HepG2 (cell line): ENCODE measurements around the gene VPS18. TPM values are rescaled to one million over a fixed set of nuclear protein-coding genes. Genes with fewer than 3 reads are reported as not detected.

Source experiments
- AKNA ChIP-seq: sonication (generic); formaldehyde crosslinking; IDR thresholded peaks from 2 replicates; pipeline ENCODE4 v1.4.0; 2020; ENCODE audit warnings: missing genetic modification reagents, borderline replicate concordance
- CBFB ChIP-seq: sonication (generic); formaldehyde crosslinking; IDR thresholded peaks from 2 replicates; pipeline ENCODE4 v1.4.0; 2020; ENCODE audit warnings: missing genetic modification reagents
- ELF1 ChIP-seq: sonication (generic); formaldehyde crosslinking; IDR thresholded peaks from 2 replicates; pipeline ENCODE4 v1.4.0; 2020; ENCODE audit warnings: missing genetic modification reagents
- MAF1 ChIP-seq: sonication (generic); formaldehyde crosslinking; IDR thresholded peaks from 2 replicates; pipeline ENCODE4 v1.5.0; 2020; ENCODE audit warnings: missing genetic modification reagents, borderline replicate concordance
- NCOA5 ChIP-seq: sonication (generic); formaldehyde crosslinking; IDR thresholded peaks from 2 replicates; pipeline ENCODE4 v1.4.0; 2020; ENCODE audit warnings: missing genetic modification reagents
- RBAK ChIP-seq: sonication (generic); formaldehyde crosslinking; IDR thresholded peaks from 2 replicates; pipeline ENCODE4 v1.5.1; 2020; ENCODE audit warnings: mild to moderate bottlenecking, missing genetic modification reagents
- SOX13 ChIP-seq, 3 experiments: fragments of 450-650 bp in 1 of 3; sonication (generic) in 1 of 3; formaldehyde crosslinking in 1 of 3; IDR thresholded peaks in 2 of 3; conservative IDR thresholded peaks in 1 of 3; 2 replicates each; pipeline versions ENCODE4 v1.5.0 to v1.6.1; 2016 to 2020; ENCODE audit warnings: antibody characterized with exemption in 1 of 3, mild to moderate bottlenecking in 1 of 3, missing compliant biosample characterization in 1 of 3, missing genetic modification reagents in 1 of 3, moderate library complexity in 1 of 3
- YEATS4 ChIP-seq: sonication (generic); formaldehyde crosslinking; IDR thresholded peaks from 2 replicates; pipeline ENCODE4 v1.4.0; 2020; ENCODE audit warnings: missing genetic modification reagents, borderline replicate concordance
- ZBTB3 ChIP-seq: sonication (generic); formaldehyde crosslinking; IDR thresholded peaks from 2 replicates; pipeline ENCODE4 v1.4.0; 2020; ENCODE audit warnings: low read depth, mild to moderate bottlenecking, moderate library complexity, missing genetic modification reagents, borderline replicate concordance
- ZBTB33 ChIP-seq: sonication (generic); formaldehyde crosslinking; IDR thresholded peaks from 2 replicates; pipeline ENCODE4 v1.4.0; 2020; ENCODE audit warnings: missing genetic modification reagents
- ZBTB38 ChIP-seq: sonication (generic); formaldehyde crosslinking; IDR thresholded peaks from 2 replicates; pipeline ENCODE4 v1.5.1; 2020; ENCODE audit warnings: mild to moderate bottlenecking, missing genetic modification reagents
- ZBTB4 ChIP-seq: sonication (generic); formaldehyde crosslinking; IDR thresholded peaks from 2 replicates; pipeline ENCODE4 v1.4.0; 2020; ENCODE audit warnings: missing genetic modification reagents, mild to moderate bottlenecking, borderline replicate concordance
- ZFP41 ChIP-seq: sonication (generic); formaldehyde crosslinking; IDR thresholded peaks from 2 replicates; pipeline ENCODE4 v1.4.0; 2020; ENCODE audit warnings: mild to moderate bottlenecking, missing genetic modification reagents, borderline replicate concordance
- ZNF121 ChIP-seq: sonication (generic); formaldehyde crosslinking; IDR thresholded peaks from 2 replicates; pipeline ENCODE4 v1.5.0; 2020; ENCODE audit warnings: mild to moderate bottlenecking, missing genetic modification reagents
- ZNF180 ChIP-seq: sonication (generic); formaldehyde crosslinking; IDR thresholded peaks from 2 replicates; pipeline ENCODE4 v1.4.0; 2020; ENCODE audit warnings: low read depth, missing genetic modification reagents, borderline replicate concordance
- ZNF24 ChIP-seq: fragments of 450-650 bp; IDR thresholded peaks from 2 replicates; pipeline ENCODE4 v1.6.1; 2017; ENCODE audit warnings: antibody characterized with exemption, mild to moderate bottlenecking
- ZNF777 ChIP-seq: sonication (generic); formaldehyde crosslinking; IDR thresholded peaks from 2 replicates; pipeline ENCODE4 v1.4.0; 2020; ENCODE audit warnings: missing genetic modification reagents
- ZSCAN20 ChIP-seq: sonication (generic); formaldehyde crosslinking; IDR thresholded peaks from 2 replicates; pipeline ENCODE4 v1.4.0; 2020; ENCODE audit warnings: missing genetic modification reagents, mild to moderate bottlenecking, borderline replicate concordance
- polyA plus RNA-seq, 8 experiments: library from polyadenylated mRNA; depleted of rRNA in 3 of 8; stranded (reverse) in 7 of 8; unstranded in 1 of 8; fragments of >200 nt; fragmentation: Illumina TruSeq in 4 of 8; extraction: Trizol in 4 of 8; gene quantifications; 2 replicates each; pipeline versions ENCODE4 v1.2.1 to v1.2.3, GENCODE V29; 2011 to 2016; ENCODE audit warnings: low read depth in 4 of 8, missing spikeins in 1 of 8, mixed read lengths in 1 of 8; ENCODE audit not compliant: insufficient read depth in 1 of 8
- total RNA-seq, 5 experiments: library from RNA; depleted of rRNA; stranded (reverse); fragments of >200 nt; fragmentation: Illumina TruSeq; extraction: Trizol; gene quantifications; 2 replicates each; pipeline ENCODE4 v1.2.3, GENCODE V29; 2016; ENCODE audit warnings: low read depth in 1 of 5

Gene VPS18
- total and polyA plus RNA-seq, 2 of the 13 experiments (the other 11 are each of a cell fraction or from before 2014, with no cell fraction given), result 5.8 to 17.0 TPM

GRCh38 chr15:40909662-40910630 lies 15.7 kb downstream of the VPS18 start (continued):
- TF ChIP-seq SOX13 (IDR thresholded peaks at IDR 0.05) (no peak), SOX13 (CRISPR knock-in tag; conservative IDR thresholded peaks at IDR 0.05 in 1 of 2, IDR thresholded peaks at IDR 0.05 in 1 of 2) (no peak), MAF1 (CRISPR knock-in tag) (no peak), ZBTB38 (peak; percentile 20; the same call in 1 of the 2 replicates), ZSCAN20 (CRISPR knock-in tag) (no peak), YEATS4 (CRISPR knock-in tag) (no peak), ZFP41 (CRISPR knock-in tag) (no peak), NCOA5 (CRISPR knock-in tag) (no peak), ZNF180 (CRISPR knock-in tag) (no peak; the same call in 1 of the 2 replicates), ZBTB33 (CRISPR knock-in tag) (no peak), RBAK (no peak), ZNF121 (CRISPR knock-in tag) (no peak), ELF1 (CRISPR knock-in tag) (peak; percentile 66), AKNA (CRISPR knock-in tag) (no peak), ZBTB3 (CRISPR knock-in tag) (no peak), CBFB (CRISPR knock-in tag) (no peak), ZBTB4 (no peak), ZNF24 (no peak), ZNF777 (CRISPR knock-in tag) (no peak)
